ENCODE data around the gene SHC2.

The SHC2 gene

DNA sequence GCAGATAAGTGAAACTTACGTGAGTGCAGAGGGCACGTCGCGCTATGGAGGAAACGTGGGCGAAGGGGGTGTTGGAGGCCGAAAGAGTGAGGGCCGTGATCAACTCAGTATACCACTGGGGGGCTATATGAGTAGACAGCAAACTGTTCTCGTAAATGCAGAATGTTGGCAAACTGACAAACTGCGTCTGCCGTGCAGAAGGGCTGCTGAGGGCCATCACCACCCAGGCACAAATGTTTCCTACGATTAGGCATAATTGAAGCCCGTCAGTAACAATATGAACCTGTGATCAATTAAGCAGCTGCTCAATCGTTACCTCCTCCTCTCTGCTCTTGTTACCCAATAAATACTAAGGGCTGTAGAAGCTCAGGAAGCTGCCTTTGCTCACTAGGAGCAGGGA is 18.1 kb upstream of the SHC2 start:
- Histone ChIP-seq H3K27me3 (ENCODE audit: control insufficient read depth, insufficient read depth, low read length) (no peaks in the 10 kb centered on the region), H3K4me1 (ENCODE audit: control insufficient read depth, insufficient read depth, low read length) (peaks cover 17% of the 10 kb centered on the region), H3K27ac (ENCODE audit: low read depth, low read length) (no peak overlapping the region), H3K9me3 (ENCODE audit: control insufficient read depth, insufficient read depth, low read depth, low read length) (peaks cover 14% of the 10 kb centered on the region), H3K4me3 (ENCODE audit: low read depth, low read length) (no peak overlapping the region), H3K36me3 (ENCODE audit: control insufficient read depth, insufficient read depth, low read length) (no peaks in the 10 kb centered on the region), H3K9ac (ENCODE audit: low read length) (no peak overlapping the region)

DNA sequence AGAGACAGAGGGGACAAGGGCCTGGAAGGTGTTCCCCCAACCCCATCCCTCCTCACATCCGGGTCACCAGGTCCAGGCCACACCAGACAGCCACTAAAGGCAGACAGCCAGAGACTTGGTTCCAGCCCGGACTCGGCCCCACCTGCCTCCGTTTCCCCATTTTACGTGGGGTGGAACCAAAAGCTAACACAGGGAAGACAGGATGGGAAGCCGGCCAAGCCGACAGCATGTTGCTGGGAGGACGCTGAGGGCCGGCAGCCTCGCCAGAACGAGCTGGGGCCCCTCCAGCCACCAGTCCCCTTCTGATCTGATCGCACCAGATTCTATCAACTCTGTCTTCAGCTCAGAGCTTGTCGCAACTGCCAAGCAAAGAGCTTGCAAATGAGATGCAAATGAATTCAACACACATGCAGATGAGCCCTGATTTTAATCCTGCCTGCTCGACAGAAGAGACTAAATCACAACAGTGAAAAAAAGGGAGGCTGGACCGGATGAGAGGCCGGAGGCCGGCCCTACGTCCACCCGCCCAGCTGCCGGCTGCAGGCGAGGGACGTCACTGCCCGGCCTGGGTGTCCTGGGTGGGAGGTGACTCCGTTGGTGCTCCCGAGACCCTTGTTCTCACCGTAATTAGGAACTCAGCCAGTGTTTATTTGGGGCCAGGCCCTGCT is 17.5 kb upstream of the SHC2 start:
- H3K4me3 ChIP-seq (ENCODE audit: low read depth, low read length): no peak overlapping the region
- H3K9me3 ChIP-seq (ENCODE audit: control insufficient read depth, insufficient read depth, low read depth, low read length): peaks cover 14% of the 10 kb centered on the region
- no peaks in the 10 kb centered on the region for H3K27me3 ChIP-seq (ENCODE audit: control insufficient read depth, insufficient read depth, low read length)
- H3K9ac ChIP-seq (ENCODE audit: low read length): no peak overlapping the region
- no peaks in the 10 kb centered on the region for H3K36me3 ChIP-seq (ENCODE audit: control insufficient read depth, insufficient read depth, low read length)
- H3K4me1 ChIP-seq (ENCODE audit: control insufficient read depth, insufficient read depth, low read length): peaks cover 17% of the 10 kb centered on the region
- H3K27ac ChIP-seq (ENCODE audit: low read depth, low read length): no peak overlapping the region

DNA sequence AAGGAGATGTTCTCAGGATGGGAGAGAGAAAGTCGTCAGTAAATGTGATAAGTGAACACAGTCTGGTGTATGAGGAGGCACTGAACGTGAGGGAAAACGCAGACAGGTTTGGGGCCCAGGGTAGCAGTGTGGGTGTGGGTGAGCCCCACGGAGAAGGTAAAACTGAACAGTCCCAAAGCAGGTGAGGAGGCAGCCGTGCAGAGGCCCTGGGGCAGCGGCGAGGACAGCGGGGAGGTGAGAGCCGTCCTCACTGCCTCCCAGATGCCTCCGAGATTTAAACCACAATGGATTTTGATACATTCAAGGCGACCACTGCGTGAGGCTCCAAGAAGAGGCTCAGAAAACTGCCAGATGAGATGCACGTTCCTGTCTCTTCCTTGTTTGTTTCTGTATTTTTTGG is 14.5 kb upstream of the SHC2 start:
- H3K4me1 ChIP-seq (ENCODE audit: control insufficient read depth, insufficient read depth, low read length): peaks cover 17% of the 10 kb centered on the region
- H3K36me3 ChIP-seq (ENCODE audit: control insufficient read depth, insufficient read depth, low read length): no peaks in the 10 kb centered on the region

DNA sequence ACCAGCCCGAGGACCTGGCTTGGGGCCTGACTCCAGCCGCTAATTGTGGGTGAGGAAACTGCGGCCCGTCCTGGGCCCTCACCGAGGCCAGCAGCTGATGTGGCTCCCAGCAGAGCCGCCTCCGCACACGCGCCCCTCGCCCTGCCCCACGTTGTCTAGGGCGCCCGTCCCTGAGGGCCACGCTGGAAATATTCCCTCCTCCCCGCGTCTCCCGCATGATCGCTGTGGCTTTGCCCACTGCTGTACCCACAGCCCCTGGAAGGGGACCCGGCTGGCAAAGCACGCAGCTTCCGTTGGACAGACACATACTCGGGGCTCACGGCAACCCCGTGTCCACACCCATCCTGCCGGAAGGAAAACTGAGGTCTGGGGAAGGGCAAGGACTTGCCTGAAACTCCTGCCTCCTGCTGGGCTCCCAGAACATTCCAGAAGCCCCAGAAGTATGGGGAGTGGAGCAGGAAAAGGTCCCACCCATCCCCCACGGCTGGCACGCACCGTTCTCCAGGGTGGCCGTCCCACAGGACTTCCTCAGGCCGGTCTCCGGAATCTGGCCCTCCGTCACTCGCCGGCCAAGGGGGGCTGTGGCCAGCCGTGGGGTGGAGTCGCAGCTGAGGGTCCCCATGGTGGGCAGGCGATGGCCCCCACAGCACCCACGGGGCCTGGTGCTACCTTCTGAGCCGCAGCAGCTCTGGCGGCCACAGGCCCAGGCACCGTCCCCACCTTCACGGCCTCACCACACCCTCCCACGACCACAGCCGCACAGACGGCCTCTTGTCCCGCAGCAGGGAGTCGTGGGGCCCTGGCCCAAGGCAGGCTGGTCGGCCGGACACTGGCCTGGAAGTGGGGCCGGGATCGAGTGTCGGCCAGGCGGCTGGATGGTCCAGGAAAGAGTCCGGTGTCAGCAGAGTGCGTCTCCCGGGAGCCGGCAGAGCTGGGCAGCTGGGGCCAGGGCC is 13.6 kb upstream of the SHC2 start:
- Histone ChIP-seq H3K36me3 (ENCODE audit: control insufficient read depth, insufficient read depth, low read length) (no peaks in the 10 kb centered on the region), H3K9ac (ENCODE audit: low read length) (no peak overlapping the region), H3K27ac (ENCODE audit: low read depth, low read length) (no peak overlapping the region)

More for the DNA sequence above, 14.5 kb upstream of the SHC2 start:
- Histone ChIP-seq H3K4me3 (ENCODE audit: low read depth, low read length) (no peak overlapping the region), H3K27ac (ENCODE audit: low read depth, low read length) (no peak overlapping the region), H3K27me3 (ENCODE audit: control insufficient read depth, insufficient read depth, low read length) (no peaks in the 10 kb centered on the region), H3K9ac (ENCODE audit: low read length) (no peak overlapping the region), H3K9me3 (ENCODE audit: control insufficient read depth, insufficient read depth, low read depth, low read length) (peaks cover 2% of the 10 kb centered on the region; the same call in 1 of the 2 replicates)

DNA sequence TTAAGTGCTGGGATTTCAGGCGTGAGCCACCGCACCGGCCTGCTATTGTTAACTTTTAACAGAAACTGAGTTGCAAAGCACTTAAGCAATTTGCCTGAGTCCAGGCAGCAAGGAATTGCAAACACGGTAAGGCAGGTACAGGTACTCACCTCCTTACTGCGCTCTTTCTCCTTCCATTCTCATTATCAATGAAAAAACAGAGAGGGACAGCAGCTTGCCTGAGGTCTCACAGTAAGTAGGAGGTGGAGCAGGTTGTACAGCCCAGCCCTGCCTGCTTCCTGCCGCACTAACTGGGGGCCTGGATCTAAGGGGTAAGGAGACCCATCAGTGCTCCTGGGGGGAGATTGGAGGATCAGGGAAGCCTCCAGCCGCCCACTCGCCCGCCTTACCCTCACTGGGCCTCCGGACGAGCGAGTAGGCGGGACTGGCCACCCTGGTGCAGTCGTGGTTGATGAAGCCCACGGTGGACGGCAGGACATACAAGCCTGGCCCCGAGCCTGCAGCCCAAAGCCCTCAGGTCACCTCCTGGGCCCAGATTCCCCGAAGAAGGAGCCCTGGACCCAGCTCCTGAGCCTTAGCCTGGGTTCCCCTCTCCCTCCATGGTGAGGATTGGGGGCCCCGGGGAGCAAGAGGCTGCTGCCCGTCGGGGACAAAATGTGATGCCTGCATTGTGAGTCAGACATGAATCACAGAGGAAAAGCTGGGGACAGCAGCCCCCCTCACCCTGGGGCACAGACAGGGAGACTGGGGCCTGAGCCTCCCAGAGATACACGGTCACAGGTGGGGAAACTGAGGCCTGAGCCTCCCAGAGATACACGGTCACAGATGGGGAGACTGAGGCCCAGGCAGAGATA is 11.4 kb upstream of the SHC2 start:
- no peaks in the 10 kb centered on the region for H3K9me3 ChIP-seq (ENCODE audit: control insufficient read depth, insufficient read depth, low read depth, low read length)
- H3K27me3 ChIP-seq (ENCODE audit: control insufficient read depth, insufficient read depth, low read length): no peaks in the 10 kb centered on the region
- no peaks in the 10 kb centered on the region for H3K36me3 ChIP-seq (ENCODE audit: control insufficient read depth, insufficient read depth, low read length)
- H3K27ac ChIP-seq (ENCODE audit: low read depth, low read length): no peak overlapping the region
- H3K4me1 ChIP-seq (ENCODE audit: control insufficient read depth, insufficient read depth, low read length): peaks cover 7% of the 10 kb centered on the region; the same call in 1 of the 2 replicates
- H3K9ac ChIP-seq (ENCODE audit: low read length): no peak overlapping the region
- H3K4me3 ChIP-seq (ENCODE audit: low read depth, low read length): no peak overlapping the region

More for the DNA sequence above, 13.6 kb upstream of the SHC2 start:
- peaks cover 17% of the 10 kb centered on the region for H3K4me1 ChIP-seq (ENCODE audit: control insufficient read depth, insufficient read depth, low read length)
- no peak overlapping the region for H3K4me3 ChIP-seq (ENCODE audit: low read depth, low read length)
- no peaks in the 10 kb centered on the region for H3K27me3 ChIP-seq (ENCODE audit: control insufficient read depth, insufficient read depth, low read length)
- no peaks in the 10 kb centered on the region for H3K9me3 ChIP-seq (ENCODE audit: control insufficient read depth, insufficient read depth, low read depth, low read length)

DNA sequence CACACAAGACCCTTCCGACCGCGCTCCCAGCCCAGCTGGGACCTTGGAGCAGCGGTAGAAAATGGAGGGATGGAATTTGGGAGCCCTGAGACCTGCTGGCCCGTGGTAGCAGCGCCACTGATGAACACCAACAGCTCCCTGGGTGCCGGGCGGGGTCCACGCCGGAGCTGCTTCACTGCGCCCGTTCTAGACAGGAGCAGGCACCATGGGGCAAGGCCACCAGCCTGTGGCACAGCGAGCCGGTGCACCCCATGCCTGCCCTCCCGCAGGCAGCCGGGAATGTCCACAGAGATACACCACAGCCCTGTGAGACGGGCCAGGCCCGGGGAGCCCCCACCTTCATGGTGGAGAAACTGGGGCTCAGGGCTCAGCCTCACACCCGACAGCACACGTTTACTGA is 9.9 kb upstream of the SHC2 start:
- peaks cover 7% of the 10 kb centered on the region; the same call in 1 of the 2 replicates for H3K4me1 ChIP-seq (ENCODE audit: control insufficient read depth, insufficient read depth, low read length)
- no peaks in the 10 kb centered on the region for H3K9me3 ChIP-seq (ENCODE audit: control insufficient read depth, insufficient read depth, low read depth, low read length)
- no peak overlapping the region for H3K9ac ChIP-seq (ENCODE audit: low read length)
- H3K27me3 ChIP-seq (ENCODE audit: control insufficient read depth, insufficient read depth, low read length): no peaks in the 10 kb centered on the region
- H3K36me3 ChIP-seq (ENCODE audit: control insufficient read depth, insufficient read depth, low read length): no peaks in the 10 kb centered on the region
- no peak overlapping the region for H3K4me3 ChIP-seq (ENCODE audit: low read depth, low read length)
- no peak overlapping the region for H3K27ac ChIP-seq (ENCODE audit: low read depth, low read length)

DNA sequence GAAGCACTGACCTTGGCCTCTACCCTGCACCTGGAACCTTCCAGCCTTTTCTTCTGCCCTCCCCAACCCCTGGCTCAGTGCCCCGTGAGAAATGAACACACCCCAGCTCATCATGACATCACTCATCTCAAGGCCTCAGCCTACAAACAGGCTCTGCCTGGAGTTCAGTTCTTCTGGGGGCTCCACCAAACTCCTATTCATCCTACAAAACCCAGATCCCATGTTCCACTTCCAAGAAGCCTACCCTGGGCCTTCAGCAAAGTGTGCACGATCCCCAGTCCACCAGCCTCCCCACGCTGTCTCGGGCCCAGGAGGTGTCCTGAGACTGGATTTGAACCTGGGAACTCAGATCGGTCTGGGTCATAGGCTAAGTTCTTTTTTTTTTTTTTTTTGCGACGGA is 9.0 kb upstream of the SHC2 start:
- Histone ChIP-seq H3K9ac (ENCODE audit: low read length) (no peak overlapping the region), H3K4me3 (ENCODE audit: low read depth, low read length) (no peak overlapping the region), H3K27me3 (ENCODE audit: control insufficient read depth, insufficient read depth, low read length) (no peaks in the 10 kb centered on the region), H3K27ac (ENCODE audit: low read depth, low read length) (no peak overlapping the region), H3K4me1 (ENCODE audit: control insufficient read depth, insufficient read depth, low read length) (peaks cover 7% of the 10 kb centered on the region; the same call in 1 of the 2 replicates), H3K9me3 (ENCODE audit: control insufficient read depth, insufficient read depth, low read depth, low read length) (no peaks in the 10 kb centered on the region), H3K36me3 (ENCODE audit: control insufficient read depth, insufficient read depth, low read length) (no peaks in the 10 kb centered on the region)

DNA sequence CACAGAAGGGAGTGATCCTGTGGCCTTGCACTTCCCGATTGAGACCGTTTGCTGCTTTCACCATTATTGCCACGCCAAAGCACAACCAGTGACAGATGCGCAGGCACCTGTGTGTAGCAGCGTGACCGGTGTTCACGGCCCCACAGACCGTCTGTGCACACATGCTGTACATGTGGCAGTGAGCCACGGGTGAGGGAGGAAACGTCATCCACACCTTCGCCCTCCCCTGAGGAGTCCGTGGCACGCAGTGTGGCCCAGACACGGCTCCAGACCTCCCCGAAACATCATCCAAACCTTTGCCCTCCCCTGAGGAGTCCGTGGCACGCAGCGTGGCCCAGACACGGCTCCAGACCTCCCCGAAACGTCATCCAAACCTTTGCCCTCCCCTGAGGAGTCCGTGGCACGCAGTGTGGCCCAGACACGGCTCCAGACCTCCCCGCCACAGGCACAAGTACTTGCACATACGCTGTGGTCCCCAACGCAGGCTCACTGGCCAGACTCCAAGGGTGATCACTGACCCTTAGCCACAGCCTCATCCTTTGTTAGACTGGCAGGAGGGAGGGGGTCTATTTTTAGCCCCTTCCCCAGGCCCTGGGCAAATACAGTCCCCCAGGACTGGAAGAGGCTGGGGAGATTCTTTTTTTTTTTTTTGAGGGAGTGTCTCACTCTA is 7.9 kb upstream of the SHC2 start:
- no peak overlapping the region for H3K9ac ChIP-seq (ENCODE audit: low read length)
- no peak overlapping the region for H3K4me3 ChIP-seq (ENCODE audit: low read depth, low read length)
- H3K9me3 ChIP-seq (ENCODE audit: control insufficient read depth, insufficient read depth, low read depth, low read length): no peaks in the 10 kb centered on the region
- H3K27me3 ChIP-seq (ENCODE audit: control insufficient read depth, insufficient read depth, low read length): no peaks in the 10 kb centered on the region
- H3K27ac ChIP-seq (ENCODE audit: low read depth, low read length): no peak overlapping the region
- H3K4me1 ChIP-seq (ENCODE audit: control insufficient read depth, insufficient read depth, low read length): no peaks in the 10 kb centered on the region
- H3K36me3 ChIP-seq (ENCODE audit: control insufficient read depth, insufficient read depth, low read length): no peaks in the 10 kb centered on the region

DNA sequence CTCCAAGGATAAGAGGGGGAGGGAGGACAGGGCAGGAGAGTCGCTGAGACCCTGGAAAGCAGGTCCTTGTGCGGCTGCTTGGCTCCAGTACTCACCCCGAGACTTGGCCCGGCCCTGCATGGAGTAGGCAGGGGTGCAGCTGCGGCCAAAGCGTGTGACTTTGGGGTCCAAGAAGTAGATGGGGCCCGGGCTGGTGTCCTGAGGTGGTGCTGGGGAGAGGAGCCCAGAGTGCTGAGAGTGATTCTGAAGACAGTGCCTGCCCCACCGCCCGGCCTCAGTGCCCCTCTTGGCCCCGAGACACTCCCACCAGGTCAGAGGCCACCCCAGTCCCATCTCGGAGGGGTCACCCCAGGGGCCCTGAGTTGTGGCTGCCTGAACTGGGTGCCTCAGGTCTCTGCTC is 6.7 kb upstream of the SHC2 start:
- Histone ChIP-seq H3K4me3 (ENCODE audit: low read depth, low read length) (no peak overlapping the region), H3K27ac (ENCODE audit: low read depth, low read length) (no peak overlapping the region), H3K9me3 (ENCODE audit: control insufficient read depth, insufficient read depth, low read depth, low read length) (no peaks in the 10 kb centered on the region), H3K9ac (ENCODE audit: low read length) (no peak overlapping the region), H3K36me3 (ENCODE audit: control insufficient read depth, insufficient read depth, low read length) (no peaks in the 10 kb centered on the region), H3K27me3 (ENCODE audit: control insufficient read depth, insufficient read depth, low read length) (peaks cover 3% of the 10 kb centered on the region), H3K4me1 (ENCODE audit: control insufficient read depth, insufficient read depth, low read length) (no peaks in the 10 kb centered on the region)

DNA sequence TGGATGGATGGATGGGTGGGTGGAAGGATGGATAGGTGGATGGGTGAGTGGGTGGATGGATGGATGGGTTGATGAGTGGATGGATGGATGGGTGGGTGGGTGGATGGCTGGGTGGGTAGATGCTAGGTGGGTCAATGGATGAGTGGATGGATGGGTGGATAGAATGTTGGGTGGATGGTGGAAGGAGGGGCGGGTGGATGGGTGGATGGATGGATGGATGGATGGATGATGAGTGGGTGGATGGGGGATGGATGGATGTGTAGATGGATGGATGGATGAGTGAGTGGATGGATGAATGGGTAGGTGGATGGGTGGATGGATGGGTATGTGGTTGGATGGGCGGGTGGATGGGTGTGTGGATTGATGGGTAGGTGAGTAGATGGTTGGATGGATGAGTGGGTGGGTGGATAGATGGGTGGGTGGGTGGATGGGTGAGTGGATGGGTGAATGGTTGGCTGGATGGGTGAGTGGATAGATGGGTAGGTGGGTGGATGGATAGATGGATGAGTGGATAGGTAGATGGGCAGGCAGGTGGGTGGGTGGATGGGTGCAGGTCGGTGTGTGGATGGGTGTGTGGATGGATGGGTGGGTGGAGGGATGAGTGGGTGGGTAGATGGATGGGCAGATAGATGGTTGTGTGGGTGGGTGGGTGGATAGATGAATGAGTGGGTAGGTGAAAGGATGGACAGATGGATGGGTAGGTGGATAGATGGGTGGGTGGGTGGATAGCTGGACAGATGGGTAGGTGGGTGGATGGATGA is 4.4 kb upstream of the SHC2 start:
- Histone ChIP-seq H3K9me3 (ENCODE audit: control insufficient read depth, insufficient read depth, low read depth, low read length) (no peaks in the 10 kb centered on the region), H3K36me3 (ENCODE audit: control insufficient read depth, insufficient read depth, low read length) (no peaks in the 10 kb centered on the region), H3K27me3 (ENCODE audit: control insufficient read depth, insufficient read depth, low read length) (peaks cover 13% of the 10 kb centered on the region), H3K4me1 (ENCODE audit: control insufficient read depth, insufficient read depth, low read length) (peaks cover 4% of the 10 kb centered on the region; the same call in 1 of the 2 replicates), H3K4me3 (ENCODE audit: low read depth, low read length) (no peak overlapping the region), H3K27ac (ENCODE audit: low read depth, low read length) (no peak overlapping the region), H3K9ac (ENCODE audit: low read length) (no peak overlapping the region)

Measured in HUES6 (cell line).